Endometrial microvascular endothelial cells (primary cell): Measurements from ENCODE around the gene DYNC1H1. TPM values are rescaled to one million over a fixed set of nuclear protein-coding genes. Genes with fewer than 3 reads are reported as not detected.

Source experiments
- in situ Hi-C: cut with HindIII; loops from 2 replicates; pipeline ENCODE4 v1.10.0; 2017; ENCODE audit warnings: low sequenced_read_pairs, low pct_unique_long_range_greater_than_20kb; ENCODE audit errors: inconsistent ontology term
- total RNA-seq: library from RNA; depleted of rRNA; stranded (reverse); fragments of >200 nt; gene quantifications from one replicate; pipeline ENCODE4 v1.2.3, GENCODE V29; 2015; ENCODE audit errors: inconsistent ontology term

DYNC1H1 gene
- total RNA-seq, 1 donor from 2014 or later = 435 TPM

DNA sequence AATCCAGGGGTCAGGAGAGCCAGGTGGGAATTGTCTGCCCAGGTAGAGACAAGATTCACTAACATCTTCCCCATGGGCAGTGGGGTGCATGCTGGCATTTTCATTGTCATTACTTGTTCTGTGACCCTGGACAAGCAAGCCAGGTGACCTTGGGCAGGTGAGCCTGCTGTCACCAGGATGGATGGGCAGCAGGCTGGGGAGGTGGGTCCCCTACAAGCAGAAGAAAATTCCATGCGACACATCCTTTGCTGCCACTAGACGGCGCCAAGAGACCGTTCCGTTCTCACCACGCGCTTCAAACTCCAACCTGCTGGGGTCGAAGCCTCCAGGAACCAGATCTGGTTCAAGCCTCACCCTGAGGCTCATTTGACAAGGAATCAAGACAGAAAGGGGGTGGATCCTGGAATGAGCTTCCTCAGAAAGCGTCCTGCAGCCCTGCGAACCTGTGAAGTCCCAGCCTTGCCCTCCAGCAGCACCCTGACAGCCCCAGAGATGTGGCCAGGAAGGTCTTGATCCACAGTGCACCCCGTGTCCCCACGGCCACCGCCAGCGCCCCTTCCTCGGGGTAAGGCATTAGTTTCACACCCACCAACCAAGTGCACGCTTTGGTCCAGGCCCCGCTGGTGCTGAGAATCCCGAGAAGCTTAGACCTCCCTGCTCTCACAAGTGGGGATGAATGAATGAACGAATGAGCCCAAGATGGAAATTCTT lies 3.2 kb upstream of the DYNC1H1 start:
- in situ Hi-C loops = no loop called here

GRCh38 chr14:101961746-101962502 lies 2.4 kb upstream of the DYNC1H1 start:
- in situ Hi-C loops = no loop called here

- in situ Hi-C loops = no loop called here
Measured at GRCh38 chr14:101962503-101962874, 1.9 kb upstream of the DYNC1H1 start.

DNA sequence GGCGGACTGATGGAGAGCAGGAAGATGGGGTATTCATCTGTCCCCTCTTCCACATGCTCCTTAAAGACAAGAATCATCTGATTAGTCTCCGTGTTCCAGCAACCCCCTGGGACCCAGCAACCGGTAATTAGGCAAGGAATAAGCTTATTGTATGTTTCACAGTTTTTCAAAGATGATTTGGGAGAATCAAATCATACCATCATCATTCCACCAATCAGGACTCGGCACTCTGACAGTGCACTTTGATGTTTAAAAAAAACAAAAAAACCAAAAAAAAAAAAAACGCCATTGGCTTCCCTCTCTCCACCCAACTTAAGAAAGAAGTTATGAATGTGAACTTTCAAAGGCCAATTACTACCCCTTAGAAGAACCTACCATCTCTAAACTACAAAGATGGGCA lies 1.3 kb upstream of the DYNC1H1 start:
- in situ Hi-C loops = no loop called here

GRCh38 chr14:101963656-101964296 lies 597 bp upstream of the DYNC1H1 start:
- in situ Hi-C loops = no loop called here

GRCh38 chr14:101965181-101965544 lies 790 bp downstream of the DYNC1H1 start:
- in situ Hi-C loops = no loop called here

DNA sequence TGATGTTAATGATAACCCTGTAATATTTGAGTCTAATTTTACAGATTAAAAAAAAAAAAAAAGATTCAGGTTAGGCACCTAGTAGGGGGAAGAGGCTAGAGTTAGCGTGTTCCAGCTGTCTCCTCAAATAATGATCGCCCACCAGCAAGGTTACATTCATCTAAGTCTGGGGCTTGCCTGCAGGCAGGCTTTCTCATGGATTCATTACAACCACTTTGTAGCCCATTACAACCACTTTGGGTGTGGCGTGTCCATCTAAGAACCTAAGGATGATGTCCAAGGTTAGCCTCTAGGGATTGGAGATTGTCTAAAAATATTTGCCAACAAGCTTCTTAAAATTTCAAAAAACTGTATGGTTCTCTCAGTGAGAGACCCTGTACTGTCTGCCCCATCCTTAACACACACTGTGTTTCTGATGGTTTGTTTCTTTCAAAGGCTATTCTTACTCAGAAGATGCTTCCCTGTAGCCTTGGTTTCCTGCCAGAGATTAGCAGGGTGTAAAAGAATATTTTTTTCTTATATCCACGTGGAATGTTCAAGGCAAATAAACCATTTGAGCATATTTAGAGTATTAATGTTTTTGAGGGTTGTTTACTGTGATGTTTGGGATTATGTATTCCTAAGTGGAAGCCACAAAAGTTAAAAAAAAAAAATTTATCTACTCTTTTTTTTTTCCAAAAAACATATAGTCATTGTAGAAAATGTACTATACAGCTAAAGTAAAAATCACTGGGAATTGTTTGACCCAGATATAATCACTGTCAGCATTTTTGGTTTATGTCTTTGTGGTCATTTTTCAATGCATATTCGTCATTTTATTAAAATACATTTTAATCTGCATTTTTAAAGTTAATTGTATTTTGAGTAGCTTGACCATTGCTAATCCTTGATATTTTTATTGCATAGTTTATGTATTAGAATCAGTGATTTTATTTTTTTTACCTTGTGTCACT lies 1.7 kb downstream of the DYNC1H1 start:
- in situ Hi-C loops = no loop called here

- in situ Hi-C loops = no loop called here
Measured at GRCh38 chr14:101966742-101967141, 2.4 kb downstream of the DYNC1H1 start.

GRCh38 chr14:101968186-101968585 lies 3.8 kb downstream of the DYNC1H1 start:
- in situ Hi-C loops = no loop called here

DNA sequence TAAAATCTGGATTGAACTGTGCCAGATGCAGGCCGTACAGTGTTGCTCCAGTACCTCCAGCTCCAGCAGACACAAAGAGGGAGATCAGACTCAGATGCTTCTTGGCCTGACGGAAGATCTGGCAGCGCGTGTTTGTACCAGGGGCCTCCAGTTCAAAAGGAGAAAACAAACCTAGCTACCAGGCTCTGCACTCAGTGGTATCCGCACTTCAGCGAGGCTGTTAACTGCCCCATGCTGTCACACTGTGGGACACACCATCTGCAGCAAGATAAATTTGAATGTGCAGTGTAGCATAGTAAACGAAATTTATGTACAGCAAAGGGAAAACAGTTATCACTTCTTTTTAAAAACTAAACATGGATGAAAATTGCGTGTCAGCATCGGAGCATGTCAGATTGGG lies 5.1 kb downstream of the DYNC1H1 start:
- in situ Hi-C loops = no loop called here

- in situ Hi-C loops = loop anchor here (10.0 kb wide), 1 partner anchor 124 kb away; no protein-coding TSS in a partner anchor
Measured at GRCh38 chr14:101970830-101971400, 6.5 kb downstream of the DYNC1H1 start.

DNA sequence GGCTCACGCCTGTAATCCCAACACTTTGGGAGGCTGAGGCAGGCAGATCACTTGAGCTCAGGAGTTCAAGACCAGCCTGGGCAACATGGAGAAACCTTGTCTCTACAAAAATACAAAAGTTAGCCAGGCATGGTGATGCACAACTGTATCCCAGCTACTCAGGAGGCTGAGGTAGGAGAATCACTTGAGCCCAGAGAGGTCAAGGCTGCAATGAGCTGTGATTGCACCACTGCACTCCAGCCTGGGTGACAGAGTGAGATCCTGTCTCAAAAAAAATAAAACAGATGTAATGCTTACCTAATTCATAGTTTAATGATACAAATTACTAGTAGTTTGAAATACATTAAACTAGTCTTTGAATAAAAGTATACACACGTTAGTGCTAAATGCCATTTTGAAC lies 7.1 kb downstream of the DYNC1H1 start:
- in situ Hi-C loops = loop anchor here (10.0 kb wide), 1 partner anchor 123 kb away; no protein-coding TSS in a partner anchor

- in situ Hi-C loops = loop anchor here (10.0 kb wide), 1 partner anchor 123 kb away; no protein-coding TSS in a partner anchor
Measured at GRCh38 chr14:101972126-101972866, 7.9 kb downstream of the DYNC1H1 start.

- in situ Hi-C loops = loop anchor here (10.0 kb wide), 1 partner anchor 121 kb away; no protein-coding TSS in a partner anchor
Measured at GRCh38 chr14:101973356-101973755, 9.0 kb downstream of the DYNC1H1 start.

DNA sequence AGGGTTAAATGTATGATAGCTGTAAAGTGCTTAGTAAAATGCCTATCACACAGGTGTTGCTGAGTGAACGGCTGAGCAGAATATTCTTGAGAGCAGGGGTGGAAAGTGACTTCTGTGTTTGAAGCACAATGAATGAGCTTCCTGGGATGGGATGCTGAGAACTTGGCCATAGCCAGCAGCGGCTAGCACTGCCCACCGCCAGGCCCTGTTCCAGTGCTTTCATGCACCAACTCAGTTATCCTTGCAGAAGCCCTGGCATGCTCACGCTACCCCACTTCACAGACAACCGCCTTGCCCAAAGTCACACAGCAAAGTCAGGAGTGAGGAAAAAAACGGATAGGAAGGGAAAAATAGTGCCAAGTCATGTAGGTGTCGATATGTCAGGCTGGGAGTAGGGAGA lies 10.9 kb downstream of the DYNC1H1 start:
- in situ Hi-C loops = loop anchor here (10.0 kb wide), 1 partner anchor 120 kb away; no protein-coding TSS in a partner anchor

- in situ Hi-C loops = loop anchor here (10.0 kb wide), 1 partner anchor 117 kb away; no protein-coding TSS in a partner anchor
Measured at GRCh38 chr14:101977311-101978071, 13.1 kb downstream of the DYNC1H1 start.

- in situ Hi-C loops = loop anchor here (10.0 kb wide), 1 partner anchor 115 kb away; no protein-coding TSS in a partner anchor
Measured at GRCh38 chr14:101979666-101980065, 15.3 kb downstream of the DYNC1H1 start.
